DOHH2 (cell line): ENCODE results near the gene PNLIPRP1.

ENCODE experiments used
- H3F3A ChIP-seq: fragments of 200-600 bp; sonication (generic), shearing (Covaris generic); 2 replicates; pipeline ENCODE4 v1.6.0; 2016; ENCODE audit warnings: antibody characterized with exemption, mild to moderate bottlenecking; ENCODE audit not compliant: control insufficient read depth, insufficient read depth
- H3K27ac ChIP-seq: fragments of 200-600 bp; sonication (generic); 2 replicates; pipeline ENCODE4 v1.5.1; 2014; ENCODE audit warnings: low read depth, mild to moderate bottlenecking, low read length, moderate library complexity
- H3K27me3 ChIP-seq: fragments of 200-600 bp; sonication (generic); 2 replicates; pipeline ENCODE4 v1.6.1; 2014; ENCODE audit warnings: mild to moderate bottlenecking, low read length, mixed read lengths; ENCODE audit not compliant: control insufficient read depth
- H3K36me3 ChIP-seq: fragments of 200-600 bp; sonication (generic); 2 replicates; pipeline ENCODE4 v1.6.1; 2014; ENCODE audit warnings: mild to moderate bottlenecking, low read length, moderate library complexity, mixed read lengths; ENCODE audit not compliant: control insufficient read depth
- H3K4me1 ChIP-seq: fragments of 200-600 bp; sonication (generic); 2 replicates; pipeline ENCODE4 v1.6.1; 2014; ENCODE audit warnings: mild to moderate bottlenecking, low read length, mixed read lengths; ENCODE audit not compliant: control insufficient read depth
- H3K4me2 ChIP-seq: fragments of 200-600 bp; sonication (generic); 2 replicates; pipeline ENCODE4 v1.6.0; 2014; ENCODE audit warnings: mild to moderate bottlenecking, low read length, moderate library complexity
- H3K4me3 ChIP-seq: fragments of 200-600 bp; sonication (generic); 2 replicates; pipeline ENCODE4 v1.5.1; 2014; ENCODE audit warnings: mild to moderate bottlenecking, low read length, mixed read lengths
- H3K79me2 ChIP-seq: fragments of 200-600 bp; sonication (generic); 2 replicates; pipeline ENCODE4 v1.6.1; 2014; ENCODE audit warnings: mild to moderate bottlenecking, low read length, mixed read lengths; ENCODE audit not compliant: control insufficient read depth
- H3K9me2 ChIP-seq: fragments of 200-600 bp; sonication (generic); replicated peaks from 2 replicates; pipeline ENCODE4 v1.6.1; 2014; ENCODE audit warnings: mild to moderate bottlenecking, low read length, mixed read lengths; ENCODE audit not compliant: control insufficient read depth
- H3K9me3 ChIP-seq: fragments of 200-600 bp; sonication (generic); 2 replicates; pipeline ENCODE4 v1.6.1; 2014; ENCODE audit warnings: antibody characterized with exemption, low read length, mixed read lengths; ENCODE audit not compliant: control insufficient read depth, insufficient read depth
- H4K20me1 ChIP-seq: fragments of 200-600 bp; sonication (generic); 2 replicates; pipeline ENCODE4 v1.6.0; 2014; ENCODE audit warnings: low read depth, mild to moderate bottlenecking, antibody characterized with exemption, low read length, moderate library complexity; ENCODE audit not compliant: control insufficient read depth, insufficient read depth
- EZH2phosphoT487 ChIP-seq: fragments of 200-600 bp; sonication (generic); IDR thresholded peaks from 2 replicates; pipeline ENCODE4 v1.6.1; 2017; ENCODE audit warnings: borderline replicate concordance, mild to moderate bottlenecking, antibody characterized with exemption, low read length, moderate library complexity, mixed read lengths
- TF ChIP-seq, protein P1 (sequence below): fragments of 200-600 bp; sonication (generic); IDR thresholded peaks from one replicate; pipeline ENCODE4 v1.5.1; 2014; ENCODE audit warnings: antibody characterized with exemption, mild to moderate bottlenecking, low read depth, low read length; ENCODE audit not compliant: poor library complexity, severe bottlenecking

The PNLIPRP1 gene

DNA sequence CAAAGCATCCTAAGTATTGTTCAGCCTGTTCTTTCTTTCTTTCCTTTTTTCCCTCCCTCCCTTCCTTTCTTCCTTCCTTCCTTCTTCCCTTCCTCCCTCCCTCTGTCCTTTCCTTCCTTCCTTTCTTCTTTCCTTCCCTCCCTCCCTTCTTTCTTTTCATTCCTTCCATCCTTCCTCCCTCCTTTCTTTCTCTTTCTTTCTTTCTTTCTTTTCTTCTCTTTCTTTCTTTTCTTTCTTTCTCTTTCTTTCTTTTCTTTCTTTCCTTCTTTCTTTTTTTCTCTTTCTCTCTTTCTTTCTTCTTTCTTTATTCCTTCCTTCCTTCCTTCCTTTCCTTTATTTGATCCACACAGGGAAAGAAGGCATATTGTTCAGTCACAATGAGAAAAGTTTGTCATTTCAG is 23.8 kb upstream of the PNLIPRP1 start:
- H3K4me3 ChIP-seq: no peak overlapping the region
- no peak for TF ChIP-seq EZH2phosphoT487
- TF ChIP-seq, protein P1, sequence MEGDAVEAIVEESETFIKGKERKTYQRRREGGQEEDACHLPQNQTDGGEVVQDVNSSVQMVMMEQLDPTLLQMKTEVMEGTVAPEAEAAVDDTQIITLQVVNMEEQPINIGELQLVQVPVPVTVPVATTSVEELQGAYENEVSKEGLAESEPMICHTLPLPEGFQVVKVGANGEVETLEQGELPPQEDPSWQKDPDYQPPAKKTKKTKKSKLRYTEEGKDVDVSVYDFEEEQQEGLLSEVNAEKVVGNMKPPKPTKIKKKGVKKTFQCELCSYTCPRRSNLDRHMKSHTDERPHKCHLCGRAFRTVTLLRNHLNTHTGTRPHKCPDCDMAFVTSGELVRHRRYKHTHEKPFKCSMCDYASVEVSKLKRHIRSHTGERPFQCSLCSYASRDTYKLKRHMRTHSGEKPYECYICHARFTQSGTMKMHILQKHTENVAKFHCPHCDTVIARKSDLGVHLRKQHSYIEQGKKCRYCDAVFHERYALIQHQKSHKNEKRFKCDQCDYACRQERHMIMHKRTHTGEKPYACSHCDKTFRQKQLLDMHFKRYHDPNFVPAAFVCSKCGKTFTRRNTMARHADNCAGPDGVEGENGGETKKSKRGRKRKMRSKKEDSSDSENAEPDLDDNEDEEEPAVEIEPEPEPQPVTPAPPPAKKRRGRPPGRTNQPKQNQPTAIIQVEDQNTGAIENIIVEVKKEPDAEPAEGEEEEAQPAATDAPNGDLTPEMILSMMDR: no peak

DNA sequence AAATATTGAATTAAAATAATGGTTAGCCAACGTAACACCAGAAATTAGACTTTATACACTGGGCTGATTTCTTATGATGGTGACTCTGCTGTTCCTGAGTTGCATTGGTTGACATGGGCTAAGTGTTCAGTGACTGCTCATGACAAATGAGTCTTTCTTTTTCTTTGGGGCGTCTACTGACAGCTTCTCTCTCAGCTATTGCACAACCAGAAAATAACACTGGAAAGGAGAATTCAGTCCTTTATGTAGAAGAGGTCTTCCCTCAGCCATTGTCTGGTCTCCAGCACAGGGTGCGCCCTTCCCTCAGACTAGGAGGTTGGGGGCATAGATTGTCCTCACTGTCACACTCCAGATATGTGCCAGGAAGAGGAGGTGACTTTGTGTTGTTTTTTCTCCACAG is 23.4 kb upstream of the PNLIPRP1 start:
- Histone ChIP-seq H3K4me3 (no peak overlapping the region), H3K4me2 (no peak overlapping the region), H3F3A (no peaks in the 10 kb centered on the region), H3K27me3 (no peaks in the 10 kb centered on the region), H3K36me3 (no peaks in the 10 kb centered on the region), H3K9me2 (no peaks in the 10 kb centered on the region), H3K79me2 (no peaks in the 10 kb centered on the region), H3K9me3 (no peaks in the 10 kb centered on the region), H3K27ac (no peak overlapping the region), H3K4me1 (no peaks in the 10 kb centered on the region), H4K20me1 (no peaks in the 10 kb centered on the region)
- TF ChIP-seq, protein P1: no peak
- no peak for TF ChIP-seq EZH2phosphoT487

More for the DNA sequence above, 23.8 kb upstream of the PNLIPRP1 start:
- Histone ChIP-seq H3F3A (no peaks in the 10 kb centered on the region), H3K9me3 (no peaks in the 10 kb centered on the region), H3K36me3 (no peaks in the 10 kb centered on the region), H3K9me2 (no peaks in the 10 kb centered on the region), H3K4me1 (no peaks in the 10 kb centered on the region), H3K79me2 (no peaks in the 10 kb centered on the region), H3K4me2 (no peak overlapping the region), H3K27ac (no peak overlapping the region), H4K20me1 (no peaks in the 10 kb centered on the region), H3K27me3 (no peaks in the 10 kb centered on the region)

DNA sequence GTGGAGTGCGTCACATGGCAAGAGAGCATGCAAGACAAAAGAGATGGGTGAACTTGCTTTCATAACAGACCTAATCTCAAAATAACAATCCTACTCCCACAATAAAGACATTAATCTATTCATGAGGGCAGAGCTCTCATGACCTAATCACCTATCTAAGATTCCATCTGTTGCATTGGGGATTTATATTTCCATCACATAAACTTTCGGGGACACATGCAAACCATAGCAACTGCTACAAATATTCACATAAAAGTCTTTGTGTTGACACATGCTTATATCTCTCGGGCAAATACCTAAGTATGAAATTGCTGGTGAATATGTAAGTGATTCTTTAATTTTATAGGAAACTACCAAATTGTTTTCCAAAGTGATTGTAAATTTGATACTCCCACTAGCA is 16.0 kb upstream of the PNLIPRP1 start:
- Histone ChIP-seq H3K27ac (no peak overlapping the region), H3F3A (no peaks in the 10 kb centered on the region), H3K4me2 (no peak overlapping the region), H3K27me3 (no peaks in the 10 kb centered on the region), H3K79me2 (no peaks in the 10 kb centered on the region), H3K4me3 (no peak overlapping the region), H3K9me2 (no peaks in the 10 kb centered on the region), H4K20me1 (no peaks in the 10 kb centered on the region), H3K9me3 (no peaks in the 10 kb centered on the region), H3K36me3 (no peaks in the 10 kb centered on the region), H3K4me1 (no peaks in the 10 kb centered on the region)
- no peak for TF ChIP-seq EZH2phosphoT487
- TF ChIP-seq, protein P1: no peak
